K562 (cell line): ENCODE measurements around the gene LRRTM4.

ENCODE experiments used
- ARID3A ChIP-seq: IDR thresholded peaks from 2 replicates; pipeline ENCODE4 v1.6.1; 2012; ENCODE audit warnings: low read depth, low read length, improper control_type of control experiment, borderline replicate concordance
- ATF6 ChIP-seq: sonication (generic); formaldehyde crosslinking; IDR thresholded peaks from 2 replicates; pipeline ENCODE4 v1.4.0; 2020; ENCODE audit warnings: mild to moderate bottlenecking, missing genetic modification reagents
- CTCF ChIP-seq, 3 experiments: IDR thresholded peaks in 2 of 3; conservative IDR thresholded peaks in 1 of 3; 2 replicates each; pipeline ENCODE4 v1.5.1; 2011 to 2012; ENCODE audit warnings: low read length in 3 of 3, mild to moderate bottlenecking in 3 of 3, control low read depth in 2 of 3, improper control_type of control experiment in 1 of 3, inconsistent platforms in 1 of 3, low read depth in 1 of 3, mixed read lengths in 1 of 3, moderate library complexity in 1 of 3; ENCODE audit not compliant: insufficient read depth in 2 of 3
- EP300 ChIP-seq: IDR thresholded peaks from 2 replicates; pipeline ENCODE4 v1.6.1; 2012; ENCODE audit warnings: low read length, improper control_type of control experiment
- PHB2 ChIP-seq: fragments of 450-650 bp; IDR thresholded peaks from 2 replicates; pipeline ENCODE4 v1.6.1; 2017; ENCODE audit warnings: low read depth
- SMC3 ChIP-seq: conservative IDR thresholded peaks from 2 replicates; pipeline ENCODE4 v1.6.1; 2011; ENCODE audit warnings: low read depth, low read length, improper control_type of control experiment; ENCODE audit not compliant: insufficient read depth
- SREBF1 ChIP-seq: fragments of 150-350 bp; IDR thresholded peaks from 2 replicates; pipeline ENCODE4 v1.6.1; 2014; ENCODE audit warnings: antibody characterized with exemption, low read depth, low read length, borderline replicate concordance
- TBP ChIP-seq: optimal IDR thresholded peaks from 2 replicates; pipeline ENCODE3; 2011; ENCODE audit warnings: low read depth, low read length, improper control_type of control experiment
- ZEB2 ChIP-seq: fragments of 450-650 bp; IDR thresholded peaks from 2 replicates; pipeline ENCODE4 v1.6.1; 2016

- TF ChIP-seq EP300, result no peak
- no peak for TF ChIP-seq ARID3A
- TF ChIP-seq SMC3, result no peak
- TF ChIP-seq PHB2, result no peak
- TF ChIP-seq ATF6 (CRISPR knock-in tag), result no peak
- no peak for TF ChIP-seq SREBF1
- no peak for TF ChIP-seq ZEB2
- TF ChIP-seq TBP, result no peak
- TF ChIP-seq CTCF (IDR thresholded peaks at IDR 0.05 in 2 of 3, conservative IDR thresholded peaks at IDR 0.05 in 1 of 3; ENCODE audit: insufficient read depth in 2 of 3, low read depth in 1 of 3, low read length in 3 of 3), result no peak
Observed at GRCh38 chr2:77314721-77315120, 207.5 kb downstream of the LRRTM4 start.
